ENCODE data around the gene PJA2. TPM values are rescaled to one million over a fixed set of nuclear protein-coding genes. Genes with fewer than 3 reads are reported as not detected.

Gene PJA2
- total and polyA plus RNA-seq, 8 donors = 81.4 to 147 (median 125) TPM

DNA sequence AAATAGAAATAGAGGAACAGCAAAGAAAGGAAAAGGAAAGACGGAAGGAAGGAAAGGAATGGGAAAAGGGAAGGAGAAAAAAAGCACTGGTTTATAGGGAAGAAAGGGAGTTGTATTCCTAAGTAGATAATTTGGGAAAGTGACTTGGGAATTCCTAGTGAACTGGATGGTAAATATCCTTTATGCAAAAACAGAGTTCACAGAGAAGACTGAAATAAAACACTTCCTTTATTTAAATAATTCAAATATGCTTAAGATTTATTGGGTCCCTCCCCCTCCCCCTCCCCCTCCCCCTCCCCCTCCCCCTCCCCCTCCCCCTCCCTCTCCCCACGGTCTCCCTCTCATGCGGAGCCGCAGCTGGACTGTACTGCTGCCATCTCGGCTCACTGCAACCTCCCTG is 69.4 kb downstream of the PJA2 start:
- intact Hi-C loops (cut with DNase I) = no loop called here
- no peak for TF ChIP-seq CTCF (IDR thresholded peaks at IDR 0.05)
- no peaks in the 10 kb centered on the region for H3K9me3 ChIP-seq
- no peak for DNase-seq
- H3K36me3 ChIP-seq = peaks cover 0 to 50% of the 10 kb centered on the region in 2 donors
- no peaks in the 10 kb centered on the region for H3K4me1 ChIP-seq
- H3K4me3 ChIP-seq = no peak overlapping the region
- H3K27me3 ChIP-seq = no peaks in the 10 kb centered on the region
- no peak overlapping the region for H3K27ac ChIP-seq
- no peak for ATAC-seq

DNA sequence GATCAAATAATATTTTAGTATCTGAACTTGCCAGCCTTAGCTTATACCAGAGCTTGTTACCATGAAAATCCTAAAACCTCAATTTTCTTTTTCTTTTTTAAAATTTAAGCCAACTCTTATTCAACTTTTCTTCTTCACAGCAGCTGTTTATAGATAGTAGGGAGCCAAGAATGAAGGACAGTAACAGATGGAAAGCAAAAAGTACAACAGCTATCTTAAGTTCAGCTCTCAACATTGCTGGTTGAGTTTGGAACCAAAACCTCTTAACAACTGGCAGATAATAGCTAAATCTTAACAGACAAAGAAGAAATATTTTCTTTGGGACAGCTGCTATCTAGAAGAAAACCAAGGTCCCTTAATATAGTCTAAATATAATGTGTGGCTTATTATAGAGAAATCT is 74.7 kb downstream of the PJA2 start:
- ATAC-seq (no peak), DNase-seq (peak in 1 of 4 donors; percentile 35)
- Histone ChIP-seq H3K36me3 (peaks cover 0 to 52% of the 10 kb centered on the region in 2 donors), H3K4me1 (no peaks in the 10 kb centered on the region), H3K27ac (no peak overlapping the region), H3K9me3 (no peaks in the 10 kb centered on the region), H3K27me3 (no peaks in the 10 kb centered on the region), H3K4me3 (no peak overlapping the region)
- intact Hi-C loops (cut with DNase I) = no loop called here
- TF ChIP-seq CTCF (IDR thresholded peaks at IDR 0.05) = no peak

DNA sequence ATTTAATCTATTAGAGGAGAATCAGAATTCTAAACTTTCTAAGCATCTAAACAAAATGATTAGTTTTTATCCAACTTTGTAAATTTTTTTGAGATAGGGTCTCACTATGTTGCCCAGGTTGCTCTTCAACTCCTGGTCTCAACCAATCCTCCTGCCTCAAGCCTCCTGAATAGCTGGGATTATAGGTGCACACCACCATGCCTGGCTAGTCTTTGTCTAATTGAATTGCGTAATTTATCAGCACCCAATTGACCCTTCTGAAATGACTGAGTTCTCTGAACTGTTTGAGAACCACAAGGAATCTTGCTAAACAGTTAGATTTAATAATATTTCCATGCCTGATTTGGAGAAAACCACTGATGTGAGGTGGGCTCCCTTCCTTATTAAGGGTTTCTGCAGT is 75.7 kb downstream of the PJA2 start:
- DNase-seq (no peak), ATAC-seq (no peak)
- Histone ChIP-seq H3K4me1 (no peaks in the 10 kb centered on the region), H3K9me3 (no peaks in the 10 kb centered on the region), H3K4me3 (no peak overlapping the region), H3K36me3 (peaks cover 0 to 52% of the 10 kb centered on the region in 2 donors), H3K27me3 (no peaks in the 10 kb centered on the region), H3K27ac (no peak overlapping the region)
- TF ChIP-seq CTCF (IDR thresholded peaks at IDR 0.05) = no peak
- intact Hi-C loops (cut with DNase I) = no loop called here

- DNase-seq = peak in 2 of 4 donors; percentile 29 to 52
- ATAC-seq = peak; percentile 75
- H3K4me3 ChIP-seq = no peak overlapping the region
- intact Hi-C loops (cut with DNase I) = no loop called here
- TF ChIP-seq CTCF (IDR thresholded peaks at IDR 0.05) = no peak
- H3K4me1 ChIP-seq = peaks cover 0 to 4% of the 10 kb centered on the region in 2 donors
- no peaks in the 10 kb centered on the region for H3K27me3 ChIP-seq
- H3K9me3 ChIP-seq = no peaks in the 10 kb centered on the region
- H3K27ac ChIP-seq = no peak overlapping the region
- peaks cover 0 to 22% of the 10 kb centered on the region in 2 donors for H3K36me3 ChIP-seq
These were observed 80.2 kb downstream of the PJA2 start for GRCh38 chr5:109329333-109330237.

DNA sequence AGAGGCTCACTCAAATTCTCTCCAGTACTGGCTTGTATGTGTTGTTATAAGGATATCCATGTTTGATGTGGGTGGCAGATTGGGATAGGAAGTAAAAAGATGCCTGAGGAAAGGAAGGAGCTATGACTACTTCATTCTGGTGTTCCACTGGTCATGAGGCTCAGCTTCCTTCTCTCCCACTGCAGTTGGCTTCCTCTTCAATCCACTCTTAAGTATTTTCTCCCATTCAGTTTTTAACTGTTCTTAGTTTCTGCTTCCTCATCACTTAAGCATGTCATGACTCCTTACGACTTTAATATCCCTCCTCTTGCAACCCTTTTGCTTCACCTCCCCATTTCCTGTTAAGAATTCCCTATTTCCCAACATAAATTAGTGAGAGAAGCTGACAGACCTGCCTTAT is 81.1 kb downstream of the PJA2 start:
- H3K27me3 ChIP-seq = no peaks in the 10 kb centered on the region
- H3K4me1 ChIP-seq = peaks cover 0 to 4% of the 10 kb centered on the region in 2 donors
- H3K27ac ChIP-seq = no peak overlapping the region
- H3K9me3 ChIP-seq = no peaks in the 10 kb centered on the region
- DNase-seq = no peak
- intact Hi-C loops (cut with DNase I) = no loop called here
- no peak for TF ChIP-seq CTCF (IDR thresholded peaks at IDR 0.05)
- no peak overlapping the region for H3K4me3 ChIP-seq
- peaks cover 0 to 17% of the 10 kb centered on the region in 2 donors for H3K36me3 ChIP-seq
- ATAC-seq = no peak

Data from left lung (tissue), 10 donors.